Measurements from ENCODE around the gene UBQLN4. TPM values are rescaled to one million over a fixed set of nuclear protein-coding genes. Genes with fewer than 3 reads are reported as not detected.

The UBQLN4 gene
- polyA plus RNA-seq, 3 donors: 2.3 to 15.9 (median 2.9) TPM

GRCh38 chr1:156063997-156064285 is 10.3 kb upstream of the UBQLN4 start:
- WGBS (ENCODE audit: insufficient coverage): no CpG with 5 or more reads among the region's 2 CpGs
- Histone ChIP-seq H3K79me2 (ENCODE audit: insufficient read depth, low read length) (no peaks in the 10 kb centered on the region), H3K4me3 (replicated peaks in 1 of 3; ENCODE audit: low read depth in 2 of 3, low read length in 3 of 3) (no peak overlapping the region), H3K9me3 (replicated peaks in 1 of 2; ENCODE audit: control insufficient read depth in 1 of 2, insufficient read depth in 1 of 2, low read length in 2 of 2) (no peaks in the 10 kb centered on the region), H3K4me1 (ENCODE audit: control insufficient read depth in 1 of 2, insufficient read depth in 2 of 2, low read length in 2 of 2) (no peaks in the 10 kb centered on the region), H3K9ac (ENCODE audit: insufficient read depth, low read length, poor library complexity, severe bottlenecking) (no peak overlapping the region), H3K27ac (ENCODE audit: low read depth in 1 of 2, low read length in 2 of 2) (no peak overlapping the region), H2AFZ (ENCODE audit: insufficient read depth, low read depth, low read length, poor library complexity, severe bottlenecking) (no peak overlapping the region), H4K20me1 (ENCODE audit: insufficient read depth, low read length) (no peaks in the 10 kb centered on the region), H3K27me3 (ENCODE audit: control insufficient read depth in 2 of 2, insufficient read depth in 2 of 2, low read length in 2 of 2) (no peaks in the 10 kb centered on the region), H3K4me2 (replicated peaks; ENCODE audit: extremely low read depth, low read length, poor library complexity, severe bottlenecking) (no peak overlapping the region), H3K36me3 (replicated peaks in 1 of 2; ENCODE audit: control insufficient read depth in 1 of 2, insufficient read depth in 2 of 2, low read length in 2 of 2) (no peaks in the 10 kb centered on the region)
- Mint-ChIP-seq H3K9me3 (no peaks in the 10 kb centered on the region), H3K36me3 (peaks cover 0 to 3% of the 10 kb centered on the region in 2 donors), H3K4me1 (peaks cover 4% of the 10 kb centered on the region), H3K27ac (no peak overlapping the region), H3K4me3 (no peak overlapping the region), H3K27me3 (ENCODE audit: low read depth in 3 of 3) (peaks cover 3 to 7% (median 4%) of the 10 kb centered on the region in 3 donors)
- TF ChIP-seq, protein P1, sequence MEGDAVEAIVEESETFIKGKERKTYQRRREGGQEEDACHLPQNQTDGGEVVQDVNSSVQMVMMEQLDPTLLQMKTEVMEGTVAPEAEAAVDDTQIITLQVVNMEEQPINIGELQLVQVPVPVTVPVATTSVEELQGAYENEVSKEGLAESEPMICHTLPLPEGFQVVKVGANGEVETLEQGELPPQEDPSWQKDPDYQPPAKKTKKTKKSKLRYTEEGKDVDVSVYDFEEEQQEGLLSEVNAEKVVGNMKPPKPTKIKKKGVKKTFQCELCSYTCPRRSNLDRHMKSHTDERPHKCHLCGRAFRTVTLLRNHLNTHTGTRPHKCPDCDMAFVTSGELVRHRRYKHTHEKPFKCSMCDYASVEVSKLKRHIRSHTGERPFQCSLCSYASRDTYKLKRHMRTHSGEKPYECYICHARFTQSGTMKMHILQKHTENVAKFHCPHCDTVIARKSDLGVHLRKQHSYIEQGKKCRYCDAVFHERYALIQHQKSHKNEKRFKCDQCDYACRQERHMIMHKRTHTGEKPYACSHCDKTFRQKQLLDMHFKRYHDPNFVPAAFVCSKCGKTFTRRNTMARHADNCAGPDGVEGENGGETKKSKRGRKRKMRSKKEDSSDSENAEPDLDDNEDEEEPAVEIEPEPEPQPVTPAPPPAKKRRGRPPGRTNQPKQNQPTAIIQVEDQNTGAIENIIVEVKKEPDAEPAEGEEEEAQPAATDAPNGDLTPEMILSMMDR (IDR thresholded peaks at IDR 0.05): no peak
- DNase-seq: no peak
- intact Hi-C loops (cut with micrococcal nuclease): loop anchor here in 1 of 2 donors (10.0 kb wide), 1 partner anchor 59 kb away; no protein-coding TSS in a partner anchor

GRCh38 chr1:156062189-156062588 is 8.6 kb upstream of the UBQLN4 start:
- no peaks in the 10 kb centered on the region for H3K9me3 ChIP-seq (replicated peaks in 1 of 2; ENCODE audit: control insufficient read depth in 1 of 2, insufficient read depth in 1 of 2, low read length in 2 of 2)
- H3K36me3 Mint-ChIP-seq: peaks cover 14 to 20% of the 10 kb centered on the region in 2 donors
- no peak overlapping the region for H2AFZ ChIP-seq (ENCODE audit: insufficient read depth, low read depth, low read length, poor library complexity, severe bottlenecking)
- H3K4me2 ChIP-seq (replicated peaks; ENCODE audit: extremely low read depth, low read length, poor library complexity, severe bottlenecking): no peak overlapping the region
- peaks cover 4% of the 10 kb centered on the region for H3K4me1 Mint-ChIP-seq
- H3K27ac Mint-ChIP-seq: no peak overlapping the region
- no peak overlapping the region for H3K4me3 Mint-ChIP-seq
- no peak overlapping the region for H3K9ac ChIP-seq (ENCODE audit: insufficient read depth, low read length, poor library complexity, severe bottlenecking)
- H3K27ac ChIP-seq (ENCODE audit: low read depth in 1 of 2, low read length in 2 of 2): no peak overlapping the region
- peaks cover 6% of the 10 kb centered on the region for H4K20me1 ChIP-seq (ENCODE audit: insufficient read depth, low read length)
- H3K27me3 ChIP-seq (ENCODE audit: control insufficient read depth in 2 of 2, insufficient read depth in 2 of 2, low read length in 2 of 2): no peaks in the 10 kb centered on the region
- peaks cover 10 to 14% of the 10 kb centered on the region in 2 donors for H3K36me3 ChIP-seq (replicated peaks in 1 of 2; ENCODE audit: control insufficient read depth in 1 of 2, insufficient read depth in 2 of 2, low read length in 2 of 2)
- no peaks in the 10 kb centered on the region for H3K79me2 ChIP-seq (ENCODE audit: insufficient read depth, low read length)
- H3K4me1 ChIP-seq (ENCODE audit: control insufficient read depth in 1 of 2, insufficient read depth in 2 of 2, low read length in 2 of 2): no peaks in the 10 kb centered on the region
- TF ChIP-seq, protein P1 (IDR thresholded peaks at IDR 0.05): no peak
- 88% methylated on average over 1 of the region's 3 CpGs for WGBS (ENCODE audit: insufficient coverage)
- H3K4me3 ChIP-seq (replicated peaks in 1 of 3; ENCODE audit: low read depth in 2 of 3, low read length in 3 of 3): no peak overlapping the region
- DNase-seq: no peak
- intact Hi-C loops (cut with micrococcal nuclease): loop anchor here in 1 of 2 donors (10.0 kb wide), 1 partner anchor 57 kb away; no protein-coding TSS in a partner anchor
- peaks cover 3% of the 10 kb centered on the region in 3 donors for H3K27me3 Mint-ChIP-seq (ENCODE audit: low read depth in 3 of 3)
- H3K9me3 Mint-ChIP-seq: peaks cover 0 to 2% (median 0%) of the 10 kb centered on the region in 7 donors
